ENCODE results near the gene FANCC. TPM values are rescaled to one million over a fixed set of nuclear protein-coding genes. Genes with fewer than 3 reads are reported as not detected.

FANCC gene
- total RNA-seq, 1 experiment from 2014 or later, result 19.4 TPM

- Histone ChIP-seq H2AFZ (ENCODE audit: low read depth, low read length, poor library complexity, severe bottlenecking) (no peak overlapping the region), H3K4me1 (ENCODE audit: control insufficient read depth in 1 of 2, insufficient read depth in 2 of 2, low read length in 2 of 2) (peaks cover 10 to 28% of the 10 kb centered on the region in 2 experiments), H3K36me3 (ENCODE audit: control insufficient read depth in 1 of 2, insufficient read depth in 2 of 2, low read length in 2 of 2) (peaks cover 0 to 4% of the 10 kb centered on the region in 2 experiments; a peak in 2 of 4 replicates), H3K4me2 (ENCODE audit: low read length) (no peak overlapping the region), H3K27ac (ENCODE audit: low read depth, low read length) (no peak overlapping the region), H3K9me2 (ENCODE audit: insufficient read depth) (no peaks in the 10 kb centered on the region), H3K79me2 (ENCODE audit: insufficient read depth, low read length) (no peaks in the 10 kb centered on the region), H4K20me1 (ENCODE audit: insufficient read depth) (no peaks in the 10 kb centered on the region), H3K9ac (ENCODE audit: low read length) (no peak overlapping the region), H3K9me3 (ENCODE audit: control insufficient read depth in 1 of 2, insufficient read depth in 1 of 2, low read depth in 1 of 2, low read length in 2 of 2) (no peaks in the 10 kb centered on the region), H3K27me3 (ENCODE audit: insufficient read depth, low read length) (no peaks in the 10 kb centered on the region), H3K4me3 (replicated peaks in 1 of 2; ENCODE audit: low read depth in 1 of 2, low read length in 2 of 2) (no peak overlapping the region)
- no TSS peak for BruUV-seq (replicated peaks)
- ChIA-PET RAD21 (ENCODE audit: low non-redundant PET in 1 of 2, low total read pairs in 2 of 2, uncharacterized antibody in 2 of 2, unreplicated experiment in 2 of 2) (no interaction called here), CTCF (interaction anchor here (1.4 kb wide), 1 partner anchor 44 kb away, joined by 3 read pairs; no protein-coding TSS in a partner anchor), POLR2A (interaction anchor here (0.7 kb wide), 1 partner anchor 506 kb away, joined by 3 read pairs; no protein-coding TSS in a partner anchor)
- ATAC-seq (peak; percentile 40; the same call in 1 of the 2 replicates), DNase-seq (ENCODE audit: low read depth, low spot score) (no peak)
- intact Hi-C loops (cut with micrococcal nuclease), result no loop called here
- TF ChIP-seq ELF1 (IDR thresholded peaks at IDR 0.05; ENCODE audit: borderline replicate concordance, low read depth) (no peak), ATF3 (IDR thresholded peaks at IDR 0.05) (no peak), TCF7L2 (IDR thresholded peaks at IDR 0.05; ENCODE audit: borderline replicate concordance, extremely low read depth, insufficient read depth, insufficient read length) (no peak), REST (IDR thresholded peaks at IDR 0.05; ENCODE audit: low read depth) (no peak), SRF (IDR thresholded peaks at IDR 0.05; ENCODE audit: low read depth) (no peak), POLR2AphosphoS5 (IDR thresholded peaks at IDR 0.05; ENCODE audit: low read depth, low read length) (no peak), RAD21 (IDR thresholded peaks at IDR 0.05; ENCODE audit: low read depth) (peak; percentile 31), SIN3A (IDR thresholded peaks at IDR 0.05; ENCODE audit: low read depth) (no peak), CBX3 (IDR thresholded peaks at IDR 0.05; ENCODE audit: low read depth) (no peak), CTCF (IDR thresholded peaks at IDR 0.05 in 2 of 3, conservative IDR thresholded peaks at IDR 0.05 in 1 of 3; ENCODE audit: borderline replicate concordance in 1 of 3, insufficient read depth in 1 of 3, low read depth in 2 of 3, low read length in 2 of 3) (peak in 2 of 3 experiments; percentile 38 to 52; a peak in 4 of 6 replicates), SP1 (IDR thresholded peaks at IDR 0.05; ENCODE audit: low read depth) (no peak), CEBPB (IDR thresholded peaks at IDR 0.05; ENCODE audit: low read depth) (no peak)
Observed at GRCh38 chr9:95087659-95088242, 229.8 kb downstream of the FANCC start.
